GM08714 (cell line): ENCODE data around the gene MORC3.
"Not testable (repeated sequence)": the region's sequence is repeated elsewhere in the genome, so short reads cannot be mapped to it uniquely, and the experiment has no call there.

Experiments
- H3K4me3 ChIP-seq: fragments of 200-500 bp; sonication (Bioruptor generic); 2 replicates; pipeline ENCODE4 v1.5.1; 2014; ENCODE audit warnings: mild to moderate bottlenecking, low read length, inconsistent platforms
- ZNF274 ChIP-seq: IDR thresholded peaks from 2 replicates; pipeline ENCODE4 v1.6.1; 2012; ENCODE audit warnings: mild to moderate bottlenecking, low read depth, low read length

MORC3 gene, protein sequence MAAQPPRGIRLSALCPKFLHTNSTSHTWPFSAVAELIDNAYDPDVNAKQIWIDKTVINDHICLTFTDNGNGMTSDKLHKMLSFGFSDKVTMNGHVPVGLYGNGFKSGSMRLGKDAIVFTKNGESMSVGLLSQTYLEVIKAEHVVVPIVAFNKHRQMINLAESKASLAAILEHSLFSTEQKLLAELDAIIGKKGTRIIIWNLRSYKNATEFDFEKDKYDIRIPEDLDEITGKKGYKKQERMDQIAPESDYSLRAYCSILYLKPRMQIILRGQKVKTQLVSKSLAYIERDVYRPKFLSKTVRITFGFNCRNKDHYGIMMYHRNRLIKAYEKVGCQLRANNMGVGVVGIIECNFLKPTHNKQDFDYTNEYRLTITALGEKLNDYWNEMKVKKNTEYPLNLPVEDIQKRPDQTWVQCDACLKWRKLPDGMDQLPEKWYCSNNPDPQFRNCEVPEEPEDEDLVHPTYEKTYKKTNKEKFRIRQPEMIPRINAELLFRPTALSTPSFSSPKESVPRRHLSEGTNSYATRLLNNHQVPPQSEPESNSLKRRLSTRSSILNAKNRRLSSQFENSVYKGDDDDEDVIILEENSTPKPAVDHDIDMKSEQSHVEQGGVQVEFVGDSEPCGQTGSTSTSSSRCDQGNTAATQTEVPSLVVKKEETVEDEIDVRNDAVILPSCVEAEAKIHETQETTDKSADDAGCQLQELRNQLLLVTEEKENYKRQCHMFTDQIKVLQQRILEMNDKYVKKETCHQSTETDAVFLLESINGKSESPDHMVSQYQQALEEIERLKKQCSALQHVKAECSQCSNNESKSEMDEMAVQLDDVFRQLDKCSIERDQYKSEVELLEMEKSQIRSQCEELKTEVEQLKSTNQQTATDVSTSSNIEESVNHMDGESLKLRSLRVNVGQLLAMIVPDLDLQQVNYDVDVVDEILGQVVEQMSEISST

DNA sequence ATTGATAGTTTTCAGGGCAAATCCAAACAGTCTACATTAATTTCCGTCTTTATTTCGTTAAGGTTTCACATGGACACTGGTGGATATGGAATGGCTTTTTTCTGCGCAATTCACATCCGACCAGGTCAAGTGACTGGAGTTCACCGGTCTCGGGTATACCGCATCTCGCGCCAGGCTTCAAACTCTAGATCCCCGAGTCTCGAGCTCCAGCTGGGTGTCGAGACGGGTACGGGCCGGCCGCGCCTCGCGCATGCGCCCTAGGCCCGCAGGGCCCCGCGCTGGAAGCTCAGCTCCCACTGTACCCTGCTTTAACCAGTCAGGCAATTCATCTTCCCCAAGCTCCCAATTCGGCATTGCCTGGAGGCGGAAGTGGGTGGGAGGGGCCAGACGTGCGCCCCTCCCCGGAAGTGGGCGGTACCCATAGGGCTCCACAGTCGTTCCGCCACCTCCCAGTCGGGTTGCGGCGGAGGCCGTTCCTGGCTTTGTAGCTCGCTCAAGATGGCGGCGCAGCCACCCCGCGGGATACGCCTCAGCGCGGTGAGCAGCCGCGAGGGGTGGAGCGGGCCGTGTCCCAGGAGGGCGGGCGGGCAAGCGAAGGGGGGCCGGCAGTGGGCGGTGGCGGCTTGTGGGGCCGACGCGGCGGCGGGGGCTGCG, at the start of gene MORC3:
Gene MORC3 (plus strand): TSS at position 431 of the 654 bp plus-strand sequence. CDS start 68 bp downstream, at position 499.
- no peak for TF ChIP-seq ZNF274

DNA sequence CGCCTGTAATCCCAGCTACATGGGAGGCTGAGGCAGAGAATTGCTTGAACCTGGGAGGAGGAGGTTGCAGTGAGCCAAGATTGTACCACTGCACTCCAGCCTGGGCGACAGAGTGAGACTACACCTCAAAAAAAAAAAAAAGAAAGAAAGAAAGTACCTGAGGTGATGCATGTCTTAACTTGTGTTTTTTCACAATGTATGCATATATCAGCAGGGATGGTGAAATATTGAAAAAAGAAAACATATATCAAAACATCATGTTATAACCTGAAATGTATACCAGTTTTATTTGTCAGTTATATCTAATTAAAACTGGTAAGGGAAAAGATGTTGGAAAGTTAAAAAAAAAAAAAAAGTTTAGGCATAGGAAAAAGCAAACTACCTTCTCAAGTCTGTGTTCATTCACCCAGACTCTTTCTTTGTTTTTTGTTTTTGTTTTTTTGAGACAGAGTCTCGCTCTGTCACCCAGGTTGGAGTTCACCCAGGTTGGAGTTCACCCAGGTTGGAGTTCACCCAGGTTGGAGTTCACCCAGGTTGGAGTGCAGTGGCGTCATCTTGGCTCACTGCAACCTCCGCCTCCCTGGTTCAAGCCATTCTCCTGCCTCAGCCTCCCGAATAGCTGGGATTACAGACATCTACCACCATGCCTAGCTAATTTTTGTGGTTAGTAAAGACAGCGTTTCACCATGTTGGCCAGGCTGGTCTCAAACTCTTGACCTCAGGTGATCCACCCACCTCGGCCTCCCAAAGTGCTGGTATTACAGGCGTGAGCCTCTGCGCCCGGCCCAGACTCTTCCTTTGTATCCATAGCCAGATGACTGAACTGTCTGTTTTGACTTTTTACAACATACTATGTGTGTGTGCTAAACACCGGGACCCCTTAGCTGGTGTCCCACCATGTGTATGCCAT, 49.0 kb upstream of the MORC3 start:
- H3K4me3 ChIP-seq, result not testable (repeated sequence)

More for the DNA sequence above, at the start of gene MORC3:
- H3K4me3 ChIP-seq, result peak within 1 kb of the TSS; percentile 74

DNA sequence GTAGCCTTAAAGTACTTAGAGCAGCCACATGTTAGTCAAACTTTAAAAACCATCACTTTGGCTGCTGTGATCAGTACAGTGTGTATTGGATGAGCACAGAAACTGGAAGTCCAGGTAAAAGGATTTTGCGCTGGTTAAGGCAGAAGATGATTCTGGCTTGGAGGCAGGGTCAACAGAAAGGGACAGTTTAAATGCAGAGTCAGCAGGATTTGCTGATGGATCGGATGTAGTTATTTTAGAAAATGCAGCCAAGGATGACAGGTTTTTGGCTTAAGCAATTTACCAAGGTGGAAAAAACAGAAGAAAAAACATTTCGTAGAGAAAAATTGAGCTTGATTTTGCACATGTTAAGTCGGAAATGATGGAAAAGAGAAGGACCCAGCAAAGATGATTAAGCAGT, 45.9 kb upstream of the MORC3 start:
- no peak for TF ChIP-seq ZNF274
- H3K4me3 ChIP-seq, result no peak overlapping the region

DNA sequence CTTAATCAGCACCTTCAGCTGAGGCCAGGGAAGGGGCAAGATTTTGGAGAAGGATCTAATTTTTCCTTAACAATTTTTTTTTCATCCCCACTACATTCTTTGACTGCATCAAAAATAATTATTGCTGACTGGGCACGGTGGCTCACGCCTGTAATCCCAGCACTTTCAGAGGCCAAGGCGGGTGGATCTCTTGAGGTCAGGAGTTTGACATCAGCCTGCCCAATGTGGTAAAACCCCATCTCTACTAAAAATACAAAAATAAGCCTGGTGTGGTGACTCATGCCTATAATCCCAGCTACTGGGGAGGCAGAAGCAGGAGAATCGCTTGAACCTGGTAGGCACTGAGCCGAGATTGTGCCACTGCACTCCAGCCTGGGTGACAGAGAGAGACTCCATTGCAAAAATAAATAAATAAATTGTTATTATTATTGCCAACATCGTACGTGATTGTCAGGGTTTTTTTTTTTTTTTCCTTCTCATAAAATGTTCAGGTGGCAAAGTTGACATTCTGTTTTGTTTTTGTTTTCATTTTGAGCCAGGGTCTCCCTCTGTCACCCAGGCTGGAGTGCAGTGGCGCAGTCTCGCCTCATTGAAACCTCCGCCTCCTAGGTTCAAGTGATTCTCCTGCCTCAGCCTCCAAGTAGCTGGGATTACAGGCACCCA, 37.3 kb upstream of the MORC3 start:
- no peak overlapping the region for H3K4me3 ChIP-seq
- TF ChIP-seq ZNF274, result no peak

DNA sequence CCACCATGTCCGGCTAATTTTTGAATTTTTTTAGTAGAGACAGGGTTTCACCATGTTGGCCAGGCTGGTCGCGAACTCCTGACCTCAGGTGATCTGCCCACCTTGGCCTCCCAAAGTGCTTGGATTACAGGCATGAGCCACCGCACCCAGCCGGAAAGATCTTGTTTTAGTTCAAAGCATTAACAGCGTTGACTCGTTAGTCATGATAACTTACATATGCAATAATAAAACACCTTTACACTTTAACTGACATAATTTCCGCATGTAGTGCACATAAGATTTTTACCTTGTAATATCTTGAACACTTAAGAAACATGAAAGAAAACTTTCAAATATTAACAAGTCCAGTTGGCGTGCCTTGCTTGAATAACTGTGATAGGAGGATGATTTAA, 36.8 kb upstream of the MORC3 start:
- H3K4me3 ChIP-seq, result not testable (repeated sequence)

DNA sequence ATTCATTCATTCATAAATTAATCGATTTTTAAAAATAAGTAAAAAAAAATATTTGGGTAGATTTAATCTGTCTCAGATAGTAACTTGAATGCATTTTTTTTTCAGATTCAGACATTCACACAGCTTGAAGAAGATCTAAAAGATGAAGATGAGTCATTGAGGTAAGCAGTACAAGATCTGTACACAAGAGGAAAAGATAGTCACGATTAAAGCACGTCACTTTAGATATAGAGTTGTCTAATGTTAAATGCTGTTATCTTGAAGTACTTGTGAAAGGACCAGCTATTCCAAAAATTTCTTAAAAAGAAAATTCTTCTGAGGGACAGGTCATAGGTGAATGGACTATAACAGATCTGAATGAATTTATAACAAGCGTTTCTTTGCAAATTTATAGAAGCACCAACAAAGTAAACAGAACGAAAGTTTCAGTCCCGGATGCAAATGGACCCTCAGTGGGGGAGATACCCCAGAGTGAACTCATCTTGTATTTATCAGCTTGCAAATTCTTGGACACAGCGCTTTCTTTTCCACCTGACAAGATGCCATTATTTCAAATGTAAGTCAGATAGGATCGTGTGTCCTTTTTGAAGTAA, 31.2 kb upstream of the MORC3 start:
- TF ChIP-seq ZNF274, result no peak
- no peak overlapping the region for H3K4me3 ChIP-seq

DNA sequence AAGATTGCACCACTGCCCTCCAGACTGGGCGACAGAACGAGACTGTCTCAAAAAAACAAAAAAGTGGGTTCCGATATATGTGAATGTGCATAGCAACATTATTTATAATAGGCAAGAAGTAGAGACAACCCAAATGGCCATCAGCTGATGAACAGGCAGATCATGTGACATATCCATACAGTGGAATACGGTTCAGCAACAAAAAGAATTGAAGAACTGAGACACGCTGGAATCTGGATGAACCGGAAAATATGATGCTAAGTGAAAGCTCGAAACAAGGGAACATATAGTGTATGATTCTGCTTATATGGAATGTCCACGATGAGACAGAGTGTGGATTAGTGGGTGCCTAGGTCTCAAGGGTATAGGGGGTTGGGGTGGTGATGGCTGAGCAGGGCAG, 28.5 kb upstream of the MORC3 start:
- no peak for TF ChIP-seq ZNF274

DNA sequence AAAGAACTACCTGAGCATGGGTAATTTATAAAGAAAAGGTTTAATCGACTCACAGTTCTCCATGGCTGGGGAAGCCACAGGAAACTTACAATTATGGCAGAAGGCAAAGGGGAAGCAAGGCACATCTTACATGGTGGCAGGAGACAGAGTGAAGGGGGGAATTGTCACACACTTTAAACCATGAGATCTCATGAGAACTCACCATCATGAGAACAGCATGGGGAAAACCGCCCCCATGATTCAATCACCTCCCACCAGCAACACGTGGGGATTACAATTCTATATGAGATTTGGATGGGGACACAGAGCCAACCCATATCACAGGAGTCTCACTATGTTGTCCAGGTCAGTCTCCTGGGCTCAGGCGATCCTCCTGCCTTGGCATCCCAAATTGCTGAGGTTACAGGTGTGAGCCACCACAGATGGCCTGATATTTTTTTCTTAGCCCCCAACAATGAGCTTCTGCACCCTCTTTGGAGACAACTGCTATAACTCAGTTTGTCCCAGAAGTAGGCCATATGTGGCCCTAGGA, 22.5 kb upstream of the MORC3 start:
- no peak for TF ChIP-seq ZNF274

More for the DNA sequence above, 28.5 kb upstream of the MORC3 start:
- H3K4me3 ChIP-seq, result no peak overlapping the region

DNA sequence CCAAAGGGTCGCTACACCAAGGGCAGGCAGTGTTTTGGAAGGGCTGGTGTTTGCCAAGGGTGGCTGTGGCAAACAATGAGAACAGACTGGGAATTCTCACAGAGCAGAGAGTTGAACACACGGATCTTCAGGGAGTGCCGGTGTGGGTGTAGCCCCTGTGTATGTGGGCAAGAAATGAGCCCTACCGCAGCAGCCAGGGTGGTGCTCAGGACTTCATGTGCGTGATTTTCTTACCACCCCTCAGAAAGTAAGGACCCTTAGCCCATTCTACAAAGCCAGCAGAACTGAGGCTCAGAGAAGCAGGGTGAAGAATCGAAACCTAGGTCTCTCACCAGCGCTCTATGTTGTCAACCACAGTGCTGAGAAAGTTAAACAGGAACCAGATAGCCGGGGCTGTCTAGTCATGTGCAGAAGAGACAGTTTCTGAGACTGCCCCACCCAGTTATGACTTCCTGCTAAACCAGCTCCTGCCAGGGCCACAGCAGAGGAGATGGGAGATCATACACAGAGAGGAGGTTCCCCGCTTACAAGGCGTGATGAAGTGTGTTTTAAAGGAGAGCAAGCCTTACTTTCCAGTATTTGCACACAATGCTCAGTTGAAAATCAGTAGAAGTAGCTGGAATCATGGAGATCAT, 21.9 kb upstream of the MORC3 start:
- no peak for TF ChIP-seq ZNF274
- H3K4me3 ChIP-seq, result no peak overlapping the region; the same call in 1 of the 2 replicates

More for the DNA sequence above, 22.5 kb upstream of the MORC3 start:
- H3K4me3 ChIP-seq, result no peak overlapping the region; the same call in 1 of the 2 replicates

DNA sequence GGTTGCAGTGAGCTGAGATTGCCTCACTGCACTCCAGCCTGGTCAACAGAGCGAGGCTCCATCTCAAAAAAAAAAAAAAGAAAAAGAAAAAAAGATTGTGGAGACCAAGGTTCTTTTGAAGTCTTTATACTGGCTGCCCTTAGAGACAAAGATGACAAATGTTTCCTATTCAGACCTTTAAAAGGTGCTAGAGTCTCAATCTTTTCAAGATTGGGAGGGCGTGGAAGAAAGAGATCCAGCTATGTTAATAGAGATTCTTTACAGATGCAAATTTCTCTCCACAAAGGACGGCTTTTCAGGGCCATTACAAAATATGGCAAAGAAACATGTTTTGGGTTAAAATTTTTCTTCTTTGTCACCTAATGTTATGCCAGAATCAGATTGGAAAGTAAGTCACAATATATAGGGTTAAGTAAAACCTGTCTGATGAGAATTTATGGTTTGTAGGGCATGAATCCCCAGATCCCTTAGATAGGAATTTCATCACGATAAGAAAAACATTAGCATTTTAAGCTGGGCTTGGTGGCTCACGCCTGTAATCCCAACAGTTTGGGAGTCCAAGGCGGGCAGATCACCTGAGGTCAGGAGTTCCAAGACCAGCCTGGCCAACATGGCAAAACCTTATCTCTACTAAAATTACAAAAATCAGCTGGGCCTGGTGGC, 13.0 kb upstream of the MORC3 start:
- TF ChIP-seq ZNF274, result no peak
- no peak overlapping the region for H3K4me3 ChIP-seq

DNA sequence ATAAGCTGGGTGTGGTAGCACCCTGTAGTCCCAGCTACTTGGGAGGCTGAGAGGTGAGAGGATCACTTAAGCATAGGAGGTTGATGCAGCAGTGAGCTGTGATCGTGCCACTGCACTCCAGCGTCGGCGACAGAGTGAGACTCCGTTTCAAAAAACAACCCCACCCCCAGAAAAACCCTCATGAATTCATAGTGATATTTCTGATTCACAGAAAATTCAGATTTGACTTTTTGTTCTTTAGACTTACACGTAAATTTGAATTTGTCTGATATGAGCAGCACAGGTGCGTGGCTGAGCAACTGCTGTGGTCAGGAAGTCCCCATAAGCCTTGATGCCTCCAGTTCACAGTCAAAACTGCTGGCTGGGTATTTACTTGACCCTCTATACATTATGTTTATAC, 10.0 kb upstream of the MORC3 start:
- TF ChIP-seq ZNF274, result no peak
- no peak overlapping the region for H3K4me3 ChIP-seq

DNA sequence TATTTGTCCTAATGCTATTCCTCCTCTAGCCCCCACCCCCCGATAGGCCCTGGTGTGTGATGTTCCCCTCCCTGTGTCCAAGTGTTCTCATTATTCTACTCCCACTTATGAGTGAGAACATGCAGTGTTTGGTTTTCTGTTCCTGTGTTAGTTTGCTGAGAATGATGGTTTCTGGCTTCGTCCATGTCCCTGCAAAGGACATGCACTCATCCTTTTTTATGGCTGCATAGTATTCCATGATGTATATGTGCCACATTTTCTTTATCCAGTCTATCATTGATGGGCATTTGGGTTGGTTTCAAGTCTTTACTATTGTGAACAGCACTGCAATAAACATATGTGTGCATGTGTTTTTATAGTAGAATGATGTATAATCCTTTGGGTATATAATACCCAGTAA, 6.6 kb upstream of the MORC3 start:
- not testable (repeated sequence) for H3K4me3 ChIP-seq

DNA sequence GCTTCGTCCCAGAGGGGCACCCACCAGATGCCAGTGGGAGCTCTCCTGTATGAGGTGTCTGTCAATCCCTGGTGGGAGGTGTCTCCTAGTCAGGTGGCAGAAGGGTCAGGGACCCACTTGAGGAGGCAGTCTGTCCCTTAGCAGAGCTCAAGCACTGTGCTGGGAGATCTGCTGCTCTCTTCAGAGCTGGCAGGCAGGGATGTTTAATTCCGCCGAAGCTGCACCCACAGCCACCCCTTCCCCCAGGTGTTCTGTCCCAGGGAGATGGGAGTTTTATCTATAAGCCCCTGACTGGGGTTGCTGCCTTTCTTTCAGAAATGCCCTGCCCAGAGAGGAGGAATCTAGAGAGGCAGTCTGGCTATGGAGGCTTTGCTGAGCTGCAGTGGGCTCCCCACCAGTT, 4.0 kb upstream of the MORC3 start:
- not testable (repeated sequence) for H3K4me3 ChIP-seq
